GM21737 (cell line): Measurements from ENCODE around the gene MCRIP1.
A peak's percentile ranks its signal among the peaks of the same experiment; 100 is the strongest.

Experiments used
- ATAC-seq: cut with Tn5 transposase; IDR thresholded peaks from one replicate; pipeline ENCODE4 v1.9.1; 2021; ENCODE audit warnings: mild to moderate bottlenecking, moderate library complexity; ENCODE audit not compliant: unreplicated experiment

The MCRIP1 gene

GRCh38 chr17:81833160-81833920 is at the start of gene MCRIP1:
Gene MCRIP1 (minus strand): TSS chr17:81833291. CDS start chr17:81824506, 8,785 bp downstream.
- ATAC-seq: peak; percentile 67

GRCh38 chr17:81879121-81879520 is 46.0 kb upstream of the MCRIP1 start:
- no peak for ATAC-seq

- no peak for ATAC-seq
These were observed 45.2 kb upstream of the MCRIP1 start for GRCh38 chr17:81878294-81878693.

- ATAC-seq: no peak
These were observed 44.5 kb upstream of the MCRIP1 start for GRCh38 chr17:81877569-81877968.

- ATAC-seq: peak; percentile 48
These were observed 38.5 kb upstream of the MCRIP1 start for GRCh38 chr17:81871387-81872230.

- ATAC-seq: peak; percentile 4
These were observed 37.9 kb upstream of the MCRIP1 start, which contains the start of gene ARHGDIA for GRCh38 chr17:81870981-81871386. Gene ARHGDIA (minus strand): TSS chr17:81871337. CDS start chr17:81869930, 1,407 bp downstream.

GRCh38 chr17:81870131-81870980 is 37.3 kb upstream of the MCRIP1 start:
- ATAC-seq: peak; percentile 4

- no peak for ATAC-seq
These were observed 36.4 kb upstream of the MCRIP1 start for GRCh38 chr17:81869221-81870130.

- no peak for ATAC-seq
These were observed 35.7 kb upstream of the MCRIP1 start for GRCh38 chr17:81868674-81869220.

- ATAC-seq: no peak
These were observed 35.0 kb upstream of the MCRIP1 start for GRCh38 chr17:81867991-81868673.

GRCh38 chr17:81867170-81867990 is 34.3 kb upstream of the MCRIP1 start:
- ATAC-seq: no peak

- no peak for ATAC-seq
These were observed 33.5 kb upstream of the MCRIP1 start for GRCh38 chr17:81866440-81867169.

GRCh38 chr17:81865733-81866439 is 32.8 kb upstream of the MCRIP1 start:
- no peak for ATAC-seq

GRCh38 chr17:81865358-81865732 is 32.3 kb upstream of the MCRIP1 start:
- ATAC-seq: no peak

GRCh38 chr17:81863833-81864768 is 31.0 kb upstream of the MCRIP1 start:
- no peak for ATAC-seq
